Testis (tissue), 2 donors: ENCODE measurements around the gene PARK7.

Experiments used
- POLR2A ChIP-seq: fragments of 450-650 bp; IDR thresholded peaks from one replicate; pipeline ENCODE4 v1.6.1; 2017; ENCODE audit warnings: antibody characterized with exemption, mild to moderate bottlenecking, moderate library complexity
- TF ChIP-seq, protein P1 (sequence below), 3 experiments: fragments of 450-650 bp in 2 of 3; fragments of 200-600 bp in 1 of 3; sonication (generic) in 1 of 3; IDR thresholded peaks; one replicate each; pipeline ENCODE4 v1.5.1; 2016 to 2019; ENCODE audit warnings: antibody characterized with exemption in 3 of 3, mild to moderate bottlenecking in 2 of 3, moderate library complexity in 1 of 3

DNA sequence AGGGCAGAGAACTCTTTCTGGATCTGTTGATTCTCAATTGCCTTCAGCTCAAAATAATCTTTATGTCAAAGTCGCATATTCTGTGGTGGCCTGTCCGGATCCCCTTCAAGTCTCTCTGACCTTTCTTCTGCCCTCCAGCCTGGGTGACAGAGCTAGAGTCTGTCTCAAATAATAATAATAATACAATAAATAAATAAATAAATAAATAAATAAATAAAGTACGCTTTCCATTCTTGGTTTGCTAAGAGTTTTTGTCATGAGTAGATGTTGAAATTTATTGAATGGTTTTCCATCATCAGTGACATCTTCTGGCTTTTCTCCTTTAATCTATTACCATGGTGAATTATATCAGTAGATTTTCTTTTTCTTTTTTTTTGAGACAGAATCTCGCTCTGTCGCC is 33.9 kb downstream of the PARK7 start:
- TF ChIP-seq, protein P1, sequence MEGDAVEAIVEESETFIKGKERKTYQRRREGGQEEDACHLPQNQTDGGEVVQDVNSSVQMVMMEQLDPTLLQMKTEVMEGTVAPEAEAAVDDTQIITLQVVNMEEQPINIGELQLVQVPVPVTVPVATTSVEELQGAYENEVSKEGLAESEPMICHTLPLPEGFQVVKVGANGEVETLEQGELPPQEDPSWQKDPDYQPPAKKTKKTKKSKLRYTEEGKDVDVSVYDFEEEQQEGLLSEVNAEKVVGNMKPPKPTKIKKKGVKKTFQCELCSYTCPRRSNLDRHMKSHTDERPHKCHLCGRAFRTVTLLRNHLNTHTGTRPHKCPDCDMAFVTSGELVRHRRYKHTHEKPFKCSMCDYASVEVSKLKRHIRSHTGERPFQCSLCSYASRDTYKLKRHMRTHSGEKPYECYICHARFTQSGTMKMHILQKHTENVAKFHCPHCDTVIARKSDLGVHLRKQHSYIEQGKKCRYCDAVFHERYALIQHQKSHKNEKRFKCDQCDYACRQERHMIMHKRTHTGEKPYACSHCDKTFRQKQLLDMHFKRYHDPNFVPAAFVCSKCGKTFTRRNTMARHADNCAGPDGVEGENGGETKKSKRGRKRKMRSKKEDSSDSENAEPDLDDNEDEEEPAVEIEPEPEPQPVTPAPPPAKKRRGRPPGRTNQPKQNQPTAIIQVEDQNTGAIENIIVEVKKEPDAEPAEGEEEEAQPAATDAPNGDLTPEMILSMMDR (IDR thresholded peaks at IDR 0.05), result no peak
- TF ChIP-seq POLR2A, result no peak
